Suprapubic skin (tissue), 3 donors: ENCODE data around the gene USP40.

Source experiments
- EP300 ChIP-seq: sonication (generic); formaldehyde crosslinking; IDR thresholded peaks from one replicate; pipeline ENCODE4 v1.6.1; 2017; ENCODE audit warnings: antibody characterized with exemption
- TF ChIP-seq, protein P1 (sequence below), 2 donors: fragments of 200-600 bp in 1 of 2; fragments of 450-650 bp in 1 of 2; sonication (generic) in 1 of 2; IDR thresholded peaks; one replicate each; pipeline ENCODE4 v1.5.1; 2016 to 2019; ENCODE audit warnings: antibody characterized with exemption in 2 of 2, mild to moderate bottlenecking in 1 of 2, moderate library complexity in 1 of 2

DNA sequence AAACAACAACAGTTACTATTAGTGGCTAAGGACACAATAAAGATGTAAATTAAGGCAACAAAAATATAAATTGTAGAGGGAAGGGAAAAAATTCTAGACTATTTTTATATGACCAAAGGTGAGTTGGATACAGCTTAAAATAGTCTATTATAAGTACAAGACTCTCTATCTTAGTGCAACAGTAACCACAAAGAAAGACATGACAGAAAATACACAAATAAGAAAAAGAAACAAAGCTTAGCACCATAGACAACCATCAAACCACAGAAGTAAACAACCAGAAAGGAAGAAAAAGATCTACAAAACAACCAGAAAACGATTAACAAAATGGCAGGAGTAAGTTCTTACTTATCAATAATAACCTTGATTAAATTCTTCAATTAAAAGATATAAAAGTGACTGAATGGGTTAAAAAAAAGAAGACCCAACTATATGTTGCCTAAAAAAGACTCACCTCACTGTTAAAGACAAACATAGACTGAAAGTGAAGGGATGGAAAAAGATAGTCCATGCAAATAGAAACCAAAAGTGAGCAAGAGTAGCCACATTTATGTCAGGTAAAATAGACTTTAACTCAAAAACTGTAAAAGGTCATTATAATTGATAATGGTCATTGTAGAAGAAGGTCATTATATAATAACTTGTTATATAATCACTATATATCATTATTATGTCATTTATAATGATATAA lies 62.5 kb downstream of the USP40 start:
- TF ChIP-seq, protein P1, sequence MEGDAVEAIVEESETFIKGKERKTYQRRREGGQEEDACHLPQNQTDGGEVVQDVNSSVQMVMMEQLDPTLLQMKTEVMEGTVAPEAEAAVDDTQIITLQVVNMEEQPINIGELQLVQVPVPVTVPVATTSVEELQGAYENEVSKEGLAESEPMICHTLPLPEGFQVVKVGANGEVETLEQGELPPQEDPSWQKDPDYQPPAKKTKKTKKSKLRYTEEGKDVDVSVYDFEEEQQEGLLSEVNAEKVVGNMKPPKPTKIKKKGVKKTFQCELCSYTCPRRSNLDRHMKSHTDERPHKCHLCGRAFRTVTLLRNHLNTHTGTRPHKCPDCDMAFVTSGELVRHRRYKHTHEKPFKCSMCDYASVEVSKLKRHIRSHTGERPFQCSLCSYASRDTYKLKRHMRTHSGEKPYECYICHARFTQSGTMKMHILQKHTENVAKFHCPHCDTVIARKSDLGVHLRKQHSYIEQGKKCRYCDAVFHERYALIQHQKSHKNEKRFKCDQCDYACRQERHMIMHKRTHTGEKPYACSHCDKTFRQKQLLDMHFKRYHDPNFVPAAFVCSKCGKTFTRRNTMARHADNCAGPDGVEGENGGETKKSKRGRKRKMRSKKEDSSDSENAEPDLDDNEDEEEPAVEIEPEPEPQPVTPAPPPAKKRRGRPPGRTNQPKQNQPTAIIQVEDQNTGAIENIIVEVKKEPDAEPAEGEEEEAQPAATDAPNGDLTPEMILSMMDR (IDR thresholded peaks at IDR 0.05): no peak
- no peak for TF ChIP-seq EP300
